GM21526 (cell line): Measurements from ENCODE around the gene NFKBIA.
"Not testable (repeated sequence)": the region's sequence is repeated elsewhere in the genome, so short reads cannot be mapped to it uniquely, and the experiment has no call there.

Experiments
- ATAC-seq: cut with Tn5 transposase; IDR thresholded peaks from one replicate; pipeline ENCODE4 v1.9.1; 2021; ENCODE audit warnings: moderate library complexity; ENCODE audit not compliant: unreplicated experiment, low FRiP score

NFKBIA gene

DNA sequence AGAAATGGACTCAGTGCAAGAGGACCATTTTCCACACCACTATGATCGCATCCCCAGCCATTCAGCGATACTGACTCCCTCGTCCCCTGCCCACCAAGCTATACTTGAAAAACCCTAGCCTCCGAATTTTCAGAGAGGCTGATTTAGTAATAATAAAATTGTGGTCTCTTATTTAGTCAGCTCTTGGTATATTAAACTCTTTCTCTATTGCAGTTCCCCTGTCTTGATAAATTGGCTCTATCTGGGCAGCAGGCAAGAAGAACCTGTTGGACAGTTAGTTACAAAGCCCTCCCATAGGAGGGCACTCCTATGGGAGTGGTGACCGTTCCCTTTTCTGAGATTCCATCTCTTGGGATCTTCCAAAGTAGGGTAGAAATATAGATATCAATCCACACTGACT lies 33.6 kb downstream of the NFKBIA start:
- no peak for ATAC-seq

DNA sequence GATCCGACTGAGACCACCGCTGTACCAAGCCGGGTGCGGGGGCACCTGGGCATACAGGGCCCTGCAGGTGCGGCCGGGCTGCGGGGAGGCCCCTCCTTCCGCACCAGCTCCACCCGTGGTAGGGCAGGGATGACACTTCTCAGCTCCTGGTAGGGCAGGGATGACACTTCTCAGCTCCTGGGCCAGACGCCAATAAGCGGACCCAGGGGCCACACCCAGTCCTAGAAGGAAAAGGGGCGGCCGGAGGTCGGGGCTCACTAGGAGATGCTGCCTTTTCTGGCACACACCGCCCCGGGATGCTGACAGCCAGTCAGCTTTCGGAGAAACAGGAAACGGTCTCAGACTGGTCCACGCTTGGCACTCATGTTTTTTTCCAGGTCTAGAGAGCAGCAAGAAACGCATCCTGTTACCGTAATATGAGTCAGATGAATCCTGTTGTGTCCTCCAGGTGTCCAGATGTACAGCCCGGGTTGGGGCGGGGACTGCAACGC lies 34.8 kb downstream of the NFKBIA start:
- ATAC-seq, result no peak

DNA sequence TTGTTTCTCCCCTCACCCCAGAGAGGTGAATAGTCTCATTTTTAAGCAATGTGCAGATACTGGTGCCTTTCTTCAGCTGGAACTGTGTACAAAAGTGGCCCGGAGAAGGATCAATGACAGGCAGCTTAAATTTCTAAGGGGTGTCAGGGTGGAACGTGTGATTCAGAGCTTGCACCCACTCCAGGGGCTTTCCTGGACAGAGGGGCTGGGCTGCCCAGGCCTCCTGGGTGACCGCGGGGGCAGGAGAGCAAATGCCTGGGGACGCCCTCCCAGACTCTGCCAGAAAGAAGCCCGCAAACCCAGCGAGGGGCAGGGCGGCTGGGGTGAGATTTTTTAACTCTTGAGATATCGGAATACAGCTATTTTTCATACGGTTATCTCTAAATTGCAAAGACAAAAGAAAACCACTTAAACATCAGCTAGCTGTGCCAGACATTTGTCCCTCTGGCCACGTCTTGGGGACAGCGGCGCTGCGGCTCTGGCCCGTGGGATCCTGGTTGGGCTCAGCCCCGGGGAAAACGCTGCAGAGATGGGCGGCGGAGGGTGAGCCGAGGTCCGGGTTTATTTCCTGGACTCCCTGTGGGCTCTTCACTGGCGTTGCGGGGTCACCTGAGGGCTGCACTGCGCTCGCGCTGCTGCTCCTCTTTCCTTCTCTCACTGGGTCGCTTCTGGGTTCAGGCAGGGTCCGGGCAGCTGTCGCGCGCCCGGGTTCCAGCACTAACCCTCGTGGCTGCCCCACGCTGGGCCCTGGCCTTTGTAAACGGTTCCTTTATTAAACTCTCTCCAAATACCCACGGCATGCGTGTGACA lies 35.8 kb downstream of the NFKBIA start:
- no peak for ATAC-seq

DNA sequence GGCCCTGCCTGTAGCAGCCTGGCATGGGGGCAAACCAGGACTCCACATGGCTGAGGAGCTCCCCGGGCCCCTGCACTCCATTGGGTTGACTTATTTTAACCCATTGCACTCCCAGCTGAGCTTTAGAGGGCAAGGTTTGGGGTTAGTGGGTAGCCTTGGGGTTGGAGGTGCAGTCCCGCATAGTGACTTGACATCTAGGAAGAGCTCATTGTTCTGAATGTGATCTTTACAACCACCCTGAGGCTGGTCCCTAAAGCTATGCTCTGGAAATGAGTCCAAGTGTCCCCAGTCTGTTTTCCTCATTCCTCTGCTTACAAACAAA lies 36.4 kb downstream of the NFKBIA start:
- peak; percentile 16 for ATAC-seq

DNA sequence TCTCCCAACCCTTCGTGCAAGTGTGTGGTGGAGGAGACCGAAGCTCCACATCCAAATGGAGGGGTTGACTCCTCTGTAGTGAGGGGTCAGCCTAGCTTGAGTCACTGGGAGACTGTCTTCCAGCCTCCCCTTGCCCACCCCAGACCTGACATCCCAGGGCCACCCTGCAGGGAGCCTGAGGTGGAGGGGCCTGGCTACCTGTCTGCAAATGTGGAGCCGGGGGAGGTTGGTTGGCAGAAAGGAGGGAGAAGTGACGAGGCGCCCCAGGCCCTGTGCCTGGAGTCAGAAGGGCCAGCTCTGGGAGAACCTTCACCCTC lies 37.5 kb downstream of the NFKBIA start:
- no peak for ATAC-seq

DNA sequence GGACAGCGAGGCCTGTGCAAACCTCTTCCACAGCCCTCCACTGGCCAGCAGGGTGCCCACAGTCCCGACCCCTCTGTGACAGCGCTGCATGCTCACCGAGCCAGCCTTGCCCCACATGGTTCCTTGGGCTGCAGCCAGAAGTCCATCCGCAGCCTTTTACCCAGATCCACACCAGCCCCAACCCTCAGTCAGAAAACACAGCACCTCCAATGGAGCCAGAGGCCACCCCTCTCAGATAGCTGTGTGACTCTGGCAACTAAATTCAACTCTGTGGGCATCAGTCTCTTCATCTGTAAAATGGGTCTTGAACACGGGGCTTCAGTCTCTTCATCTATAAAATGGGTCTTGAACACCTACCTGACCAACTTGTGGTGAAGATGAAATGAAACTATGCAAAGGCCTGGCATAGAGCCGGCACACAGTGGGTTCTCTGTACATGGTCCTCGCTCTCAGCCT lies 38.0 kb downstream of the NFKBIA start:
- no peak for ATAC-seq

DNA sequence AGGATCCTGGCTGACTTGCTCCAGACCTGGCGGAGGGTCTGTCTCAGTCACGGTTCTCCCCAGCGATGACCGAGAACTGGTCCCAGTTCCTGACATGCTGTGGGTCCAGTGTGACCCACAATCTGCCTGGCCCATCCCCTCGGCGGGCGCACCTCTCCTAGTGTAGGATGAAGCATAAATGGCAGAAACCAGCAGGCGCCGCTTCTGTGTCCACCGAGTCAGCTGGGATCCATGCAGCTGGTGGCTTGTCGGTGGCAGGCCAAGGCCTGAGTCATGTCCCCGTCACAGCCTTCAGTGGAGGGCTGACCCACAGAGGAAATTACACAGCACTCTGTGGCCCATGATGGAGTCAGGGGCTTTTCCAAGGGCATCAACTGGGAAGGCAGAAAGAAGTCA lies 38.5 kb downstream of the NFKBIA start:
- no peak for ATAC-seq

DNA sequence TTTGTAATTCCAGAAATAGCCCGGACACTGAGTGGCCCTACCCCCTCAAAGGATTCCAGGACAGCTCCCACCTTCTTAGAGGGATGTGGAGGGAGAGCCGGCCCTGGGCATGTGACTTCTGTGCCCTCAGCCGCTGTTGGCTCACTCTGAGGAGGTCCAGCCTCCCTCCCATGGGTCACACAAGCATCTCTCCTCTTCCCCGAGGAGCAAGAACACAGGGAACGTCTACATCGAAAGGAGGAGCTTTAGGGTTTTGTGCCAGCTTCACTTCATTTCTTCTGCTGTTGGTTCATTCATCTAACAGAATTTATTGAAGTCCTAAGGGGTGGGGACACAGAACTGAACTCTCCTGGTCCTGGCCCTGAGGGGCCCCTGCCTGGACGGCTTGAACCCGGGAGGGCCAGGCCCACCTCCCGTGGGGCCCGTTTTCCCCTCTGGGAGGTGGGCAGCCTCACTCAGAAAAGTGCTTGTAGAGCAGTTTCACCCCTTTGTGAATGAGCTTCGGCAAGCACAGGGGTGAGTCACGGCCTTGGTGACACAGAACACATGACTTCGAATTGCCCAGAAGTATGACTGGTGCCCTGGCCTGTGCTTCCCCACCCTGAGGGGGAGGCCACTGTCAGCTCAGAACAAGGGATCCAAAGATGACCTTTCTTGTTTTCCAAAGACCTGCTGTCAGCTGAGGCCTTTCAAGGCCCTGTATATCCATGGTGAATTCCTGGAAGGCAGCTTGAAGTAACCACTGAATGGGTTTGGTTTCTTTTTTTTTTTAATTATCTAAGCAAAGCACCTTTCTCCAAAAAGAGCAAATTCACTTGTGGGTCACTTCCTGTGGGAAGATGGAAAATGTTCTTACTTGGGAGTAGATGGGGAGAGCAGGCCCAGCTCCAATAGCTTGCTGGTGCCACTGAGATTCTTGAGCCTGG lies 39.2 kb downstream of the NFKBIA start:
- no peak for ATAC-seq

DNA sequence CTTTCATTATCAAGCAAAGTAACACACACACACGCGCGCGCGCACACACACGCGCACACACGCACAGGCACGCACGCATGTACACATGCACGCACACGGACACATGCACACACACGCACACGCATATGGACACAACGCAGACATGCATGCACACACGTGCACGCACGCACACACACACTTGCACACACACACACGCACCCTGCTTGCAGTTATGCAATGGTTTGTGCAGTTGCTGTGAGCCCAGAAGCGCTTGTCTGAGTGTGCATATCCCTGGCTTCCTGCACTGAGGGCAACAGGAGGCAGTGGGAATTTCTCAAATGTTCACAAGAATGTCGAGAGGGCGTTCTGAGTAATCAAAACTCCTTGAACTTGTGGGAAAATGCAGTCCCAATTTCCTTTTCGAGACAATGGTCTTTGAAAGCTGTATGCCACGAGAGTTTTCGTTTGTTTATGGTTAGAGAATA lies 41.6 kb downstream of the NFKBIA start:
- ATAC-seq, result no peak

DNA sequence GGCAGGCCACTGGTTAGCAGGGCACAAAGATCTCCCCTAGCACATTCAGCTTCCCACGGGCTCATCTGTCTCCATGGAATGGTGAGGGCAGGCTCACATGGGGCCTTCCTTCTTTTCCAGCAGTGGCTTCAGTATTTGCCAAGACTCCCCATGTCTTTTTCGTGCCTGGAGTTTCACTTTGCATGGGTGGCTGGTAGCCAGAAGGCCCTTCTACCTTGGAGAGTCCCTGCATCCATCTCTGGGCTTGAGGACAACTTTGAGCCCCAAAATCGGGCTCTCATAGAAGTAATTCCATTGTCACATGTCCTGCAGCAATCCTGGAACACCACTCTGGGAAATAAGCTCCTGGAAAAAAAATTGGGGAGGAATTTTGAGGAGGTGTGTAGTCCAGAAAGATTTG lies 42.1 kb downstream of the NFKBIA start:
- no peak for ATAC-seq

DNA sequence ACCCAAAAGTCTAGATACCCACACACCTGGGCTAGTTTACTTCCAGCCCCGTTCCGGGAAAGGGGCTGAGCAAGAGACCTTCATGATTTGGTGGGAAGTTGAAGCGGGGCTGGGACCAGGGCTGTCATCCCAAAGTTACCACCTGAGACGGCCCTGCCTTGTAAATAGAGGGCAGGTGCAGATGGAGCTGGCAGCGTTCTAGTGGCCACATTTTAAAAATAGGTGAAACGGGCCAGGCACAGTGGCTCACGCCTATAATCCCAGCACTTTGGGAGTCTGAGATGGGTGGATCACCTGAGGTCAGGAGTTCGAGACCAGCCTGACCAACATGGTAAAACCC lies 43.4 kb downstream of the NFKBIA start:
- ATAC-seq, result no peak

DNA sequence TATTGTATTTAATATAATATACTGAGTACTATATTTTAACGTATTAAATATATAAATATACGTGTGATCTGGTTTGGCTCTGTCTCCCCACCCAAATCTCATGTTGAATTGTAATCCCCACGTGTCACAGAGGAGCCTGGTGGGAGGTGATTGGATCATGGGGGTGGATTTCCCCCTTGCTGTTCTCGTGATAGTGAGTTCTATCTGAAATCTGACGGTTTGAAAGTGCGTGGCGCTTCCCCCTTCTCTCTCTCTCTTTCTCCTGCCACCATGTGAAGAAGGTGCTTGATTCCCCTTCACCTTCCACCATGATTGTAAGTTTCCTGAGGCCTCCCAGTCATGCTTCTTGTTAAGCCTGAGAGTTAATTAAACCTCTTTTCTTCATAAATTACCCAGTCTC lies 44.9 kb downstream of the NFKBIA start:
- not testable (repeated sequence) for ATAC-seq

DNA sequence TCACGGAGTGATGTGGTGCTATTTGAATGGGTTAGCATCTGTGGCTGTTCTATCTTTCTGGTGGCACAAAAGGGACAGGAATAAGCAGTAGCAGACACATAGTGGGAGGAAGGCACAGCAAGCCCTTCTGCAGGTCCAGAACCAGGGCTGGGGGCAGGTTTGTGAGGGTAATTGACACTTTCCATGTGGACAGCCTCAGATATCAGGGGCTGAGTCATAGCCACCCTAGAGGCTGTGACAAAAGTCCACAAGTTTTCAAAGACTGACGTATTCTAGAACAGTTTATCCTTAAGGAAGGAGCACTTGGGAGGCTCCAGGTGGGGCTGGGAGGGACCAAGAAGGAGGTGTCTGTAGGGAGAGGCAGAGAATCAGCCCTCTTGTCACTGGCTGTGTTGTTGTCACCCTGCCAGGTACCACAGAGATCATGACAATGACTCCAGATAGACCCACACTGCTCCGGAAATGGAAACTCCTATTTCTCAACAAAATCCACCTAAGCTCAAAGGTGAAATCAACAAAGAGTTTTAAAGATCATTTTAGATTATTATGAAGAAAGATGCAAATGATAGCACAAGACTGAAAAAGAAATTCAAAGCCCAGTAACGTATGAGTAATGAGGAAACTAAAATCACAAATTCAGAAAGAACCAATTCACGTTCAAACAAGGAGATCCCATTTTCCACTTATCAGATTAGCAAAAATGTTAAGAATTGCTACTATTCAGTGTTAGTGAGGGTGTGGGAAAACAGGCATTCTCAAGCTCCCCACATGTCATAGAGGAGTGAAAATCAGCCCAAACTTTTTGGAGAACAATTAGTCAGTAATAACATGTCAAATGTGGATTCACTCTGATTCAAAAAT lies 48.3 kb downstream of the NFKBIA start:
- no peak for ATAC-seq

DNA sequence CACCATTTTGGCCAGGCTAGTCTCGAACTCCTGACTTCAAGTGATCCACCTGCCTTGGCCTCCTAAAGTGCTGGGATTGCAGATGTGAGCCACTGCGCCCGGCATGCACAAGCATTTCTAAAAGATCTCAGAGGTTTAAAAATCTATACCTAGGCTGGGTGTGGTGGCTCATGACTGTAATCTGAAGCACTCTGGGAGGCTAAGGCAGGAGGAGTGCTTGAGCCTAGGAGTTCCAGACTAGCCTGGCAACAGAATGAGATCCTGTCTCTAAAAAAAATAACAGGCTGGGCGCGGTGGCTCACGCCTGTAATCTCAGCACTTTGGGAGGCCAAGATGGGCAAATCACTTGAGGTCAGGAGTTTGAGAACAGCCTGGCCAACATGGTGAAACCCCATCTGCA lies 49.3 kb downstream of the NFKBIA start:
- not testable (repeated sequence) for ATAC-seq

DNA sequence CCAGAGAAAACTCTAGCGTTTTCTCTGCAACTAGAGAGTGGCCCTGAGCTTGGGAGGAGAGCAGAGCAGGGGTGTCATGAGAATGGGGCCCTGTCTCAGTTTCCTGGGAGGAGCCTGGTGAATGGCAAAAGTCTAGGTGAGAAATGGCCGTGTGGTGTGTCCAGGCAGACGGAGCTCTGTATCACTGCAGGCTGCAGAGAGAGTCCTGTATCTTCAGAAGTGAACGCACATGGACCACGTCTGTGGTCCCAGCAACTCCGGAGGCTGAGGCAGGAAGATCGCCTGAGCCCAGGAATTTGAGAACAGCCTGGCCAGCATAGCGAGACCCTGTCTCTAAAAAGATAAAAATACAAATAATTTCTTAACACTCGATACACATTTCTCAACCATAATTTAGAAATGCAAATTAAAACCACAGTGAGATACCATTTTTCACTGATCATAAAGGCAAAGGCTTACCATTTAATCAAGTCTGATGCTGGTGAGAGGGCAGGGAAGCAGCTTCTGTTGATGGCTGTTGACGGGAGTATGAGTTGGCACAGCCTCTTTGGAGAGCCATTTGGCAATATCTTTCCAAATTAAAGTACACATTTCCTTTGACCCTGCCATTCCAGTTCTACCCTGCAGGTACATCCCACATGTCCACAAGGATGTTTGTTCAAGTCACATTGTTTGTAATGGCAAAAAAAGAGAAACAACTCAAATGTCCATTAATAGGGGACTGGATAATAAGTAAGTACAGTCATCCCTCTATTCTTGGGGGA lies 51.0 kb downstream of the NFKBIA start:
- ATAC-seq, result no peak

DNA sequence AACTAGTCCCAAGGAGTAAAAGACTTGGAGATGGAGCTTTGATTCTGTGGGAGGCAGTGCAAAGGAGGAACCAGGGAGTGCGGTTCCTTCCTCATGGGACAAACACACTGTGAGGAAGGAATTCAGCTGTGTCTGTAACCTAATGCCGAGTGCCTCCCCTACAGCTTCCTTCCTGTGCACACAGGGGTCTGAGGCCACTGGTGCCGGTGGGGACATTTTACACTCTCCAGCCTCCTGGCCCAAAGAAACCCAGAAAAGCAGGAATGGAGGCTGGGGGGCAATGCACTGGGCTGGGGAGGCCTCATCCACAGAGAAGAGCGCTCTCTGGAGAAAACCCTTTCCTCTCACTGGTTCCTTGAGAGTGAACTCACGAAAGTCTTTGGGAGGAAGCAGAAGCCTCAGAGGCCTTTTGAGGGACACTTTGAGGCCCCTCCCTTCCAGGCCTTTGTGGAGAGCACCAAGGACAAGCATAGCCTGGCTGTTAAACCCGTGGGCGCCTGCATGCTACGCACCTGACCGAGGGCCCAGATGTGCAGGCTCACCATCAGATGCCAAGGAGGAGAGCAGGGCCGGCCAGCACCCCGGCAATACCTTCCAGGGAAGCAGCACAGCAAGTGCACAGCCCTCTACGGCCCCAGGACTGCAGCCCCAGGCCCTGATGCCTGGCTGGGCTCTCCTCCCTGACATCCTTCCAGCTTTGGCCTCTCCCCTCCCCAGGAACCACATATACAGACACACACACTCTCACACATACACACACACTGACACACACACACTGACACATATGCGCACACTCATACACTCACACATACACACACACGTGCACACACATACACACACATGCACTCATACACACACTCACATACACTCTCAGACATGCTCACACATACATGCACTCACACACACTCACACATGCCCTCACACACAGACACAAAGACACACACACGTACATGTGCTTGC lies 52.0 kb downstream of the NFKBIA start:
- no peak for ATAC-seq

DNA sequence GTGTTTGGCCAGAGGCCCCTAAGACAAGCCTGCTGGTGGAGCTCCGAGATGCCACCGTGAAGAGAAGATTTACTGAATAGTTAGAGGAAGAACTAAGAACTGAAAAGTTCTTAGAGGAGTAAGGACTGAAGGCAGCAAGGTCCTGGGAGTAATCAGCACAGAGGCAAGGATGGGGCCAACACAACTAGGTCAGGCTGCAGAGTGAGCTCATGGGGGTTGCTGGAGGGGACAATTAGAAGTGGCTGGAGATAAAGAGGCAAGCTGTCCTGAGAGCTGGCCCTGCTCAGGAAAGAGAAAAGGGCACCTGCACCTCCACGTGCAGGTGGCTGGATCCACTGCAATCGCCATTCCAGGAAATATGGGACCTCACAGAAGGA lies 52.7 kb downstream of the NFKBIA start:
- ATAC-seq, result no peak
